ENCODE data around the gene SND1. TPM values are rescaled to one million over a fixed set of nuclear protein-coding genes. Genes with fewer than 3 reads are reported as not detected.

The SND1 gene
- total RNA-seq, 6 experiments from 2014 or later = 217 to 259 (median 247) TPM

GRCh38 chr7:128122576-128123290 lies 470.7 kb downstream of the SND1 start:
- Mint-ChIP-seq H3K27ac (no peak overlapping the region), H3K36me3 (ENCODE audit: low read depth) (no peaks in the 10 kb centered on the region), H3K27me3 (ENCODE audit: insufficient read depth) (peaks cover 37% of the 10 kb centered on the region), H3K4me1 (ENCODE audit: low read depth) (no peaks in the 10 kb centered on the region), H3K9me3 (no peaks in the 10 kb centered on the region), H3K4me3 (no peak overlapping the region)
- DNase-seq = no peak
- no peak for TF ChIP-seq CTCF (IDR thresholded peaks at IDR 0.05)

DNA sequence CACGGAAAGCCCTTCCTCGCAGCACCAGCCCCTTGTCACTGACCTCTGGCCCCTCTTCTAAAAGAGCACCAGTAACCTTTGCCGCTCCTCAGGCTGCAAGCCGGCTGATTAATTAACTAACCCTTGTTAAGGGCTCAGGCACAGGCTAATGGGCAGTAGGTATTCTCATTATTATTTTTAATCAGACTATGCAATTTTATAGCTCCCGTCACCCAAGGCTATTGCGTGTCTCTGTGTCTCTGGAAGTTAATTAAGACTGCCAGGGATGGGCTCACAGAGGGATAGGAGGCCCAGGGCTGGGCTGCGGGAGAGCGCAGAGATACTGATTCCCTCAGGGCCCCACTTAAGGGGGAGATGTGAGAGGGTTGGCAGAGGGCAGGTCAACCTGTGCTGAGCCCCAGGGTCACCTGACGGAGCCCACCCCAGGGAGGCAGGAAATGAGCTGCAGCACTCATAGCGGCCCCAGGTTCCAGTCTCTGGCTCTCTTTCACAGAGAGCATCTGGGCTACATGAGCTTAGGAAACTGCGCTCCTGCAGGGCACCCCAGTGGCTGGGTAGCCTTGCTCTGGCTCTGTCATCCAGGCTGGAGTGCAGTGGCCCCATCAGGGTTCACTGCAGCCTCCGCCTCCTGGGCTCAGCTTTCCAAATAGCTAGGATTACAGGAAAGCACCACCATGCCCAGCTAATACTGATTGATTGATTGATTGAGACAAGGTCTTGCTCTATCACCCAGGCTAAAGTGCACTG lies 471.5 kb downstream of the SND1 start:
- Mint-ChIP-seq H3K27ac (no peak overlapping the region), H3K4me3 (no peak overlapping the region)

GRCh38 chr7:128124786-128125185 lies 472.8 kb downstream of the SND1 start:
- Mint-ChIP-seq H3K27ac (no peak overlapping the region), H3K9me3 (no peaks in the 10 kb centered on the region), H3K4me3 (no peak overlapping the region), H3K27me3 (ENCODE audit: insufficient read depth) (peaks cover 39% of the 10 kb centered on the region), H3K4me1 (ENCODE audit: low read depth) (no peaks in the 10 kb centered on the region), H3K36me3 (ENCODE audit: low read depth) (no peaks in the 10 kb centered on the region)
- TF ChIP-seq CTCF (IDR thresholded peaks at IDR 0.05) = no peak
- no peak for DNase-seq

More for the DNA sequence above, 471.5 kb downstream of the SND1 start:
- TF ChIP-seq CTCF (IDR thresholded peaks at IDR 0.05) = no peak
- Mint-ChIP-seq H3K27me3 (ENCODE audit: insufficient read depth) (peaks cover 39% of the 10 kb centered on the region), H3K36me3 (ENCODE audit: low read depth) (no peaks in the 10 kb centered on the region), H3K4me1 (ENCODE audit: low read depth) (no peaks in the 10 kb centered on the region), H3K9me3 (no peaks in the 10 kb centered on the region)
- DNase-seq = no peak

DNA sequence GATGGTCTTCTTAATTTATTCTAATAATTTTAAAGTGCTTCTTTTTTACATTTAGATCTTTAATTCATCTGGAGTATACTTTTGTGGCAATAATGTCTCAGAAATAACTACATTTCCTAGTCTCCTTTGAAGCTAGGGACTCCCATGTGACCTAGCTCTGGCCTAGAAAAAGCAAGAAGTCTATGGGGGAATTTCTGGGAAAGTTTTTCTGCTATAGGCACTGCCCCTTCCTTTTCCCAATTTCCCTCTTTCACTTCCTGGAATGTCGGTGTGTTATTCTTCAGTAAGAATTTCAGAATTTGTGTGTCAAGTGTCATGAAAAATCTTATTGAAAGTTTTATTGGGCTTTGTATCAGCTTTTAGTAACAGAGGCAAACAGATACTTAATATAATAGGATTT lies 473.8 kb downstream of the SND1 start:
- Mint-ChIP-seq H3K27ac (no peak overlapping the region), H3K4me1 (ENCODE audit: low read depth) (no peaks in the 10 kb centered on the region), H3K36me3 (ENCODE audit: low read depth) (no peaks in the 10 kb centered on the region), H3K9me3 (no peaks in the 10 kb centered on the region), H3K27me3 (ENCODE audit: insufficient read depth) (peaks cover 35% of the 10 kb centered on the region), H3K4me3 (no peak overlapping the region)
- TF ChIP-seq CTCF (IDR thresholded peaks at IDR 0.05) = no peak
- no peak for DNase-seq

DNA sequence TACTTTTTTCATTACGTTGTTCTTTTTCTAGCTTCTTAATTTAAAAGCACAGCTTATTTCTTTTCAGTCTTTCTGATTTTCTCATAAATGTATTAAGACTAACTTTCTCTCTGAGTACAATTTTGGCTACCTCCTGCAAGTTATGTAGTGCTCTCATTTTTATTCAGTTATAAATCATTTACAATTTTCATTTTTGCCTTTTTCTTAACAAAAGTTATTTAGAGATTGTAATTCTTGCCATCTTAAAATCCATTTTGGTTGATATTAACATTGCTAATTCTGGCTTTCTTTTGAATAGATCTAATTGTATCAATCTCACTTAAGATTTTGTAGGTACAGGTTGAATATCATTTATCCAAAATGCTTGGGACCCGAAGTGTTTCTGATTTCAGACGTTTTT lies 476.4 kb downstream of the SND1 start:
- peaks cover 35% of the 10 kb centered on the region for H3K27me3 Mint-ChIP-seq (ENCODE audit: insufficient read depth)
- H3K4me1 Mint-ChIP-seq (ENCODE audit: low read depth) = no peaks in the 10 kb centered on the region
- no peak for DNase-seq
- no peak overlapping the region for H3K27ac Mint-ChIP-seq
- H3K9me3 Mint-ChIP-seq = no peaks in the 10 kb centered on the region
- H3K36me3 Mint-ChIP-seq (ENCODE audit: low read depth) = no peaks in the 10 kb centered on the region
- H3K4me3 Mint-ChIP-seq = no peak overlapping the region
- no peak for TF ChIP-seq CTCF (IDR thresholded peaks at IDR 0.05)
